Keratinocyte (primary cell): ENCODE measurements around the gene PARK7. TPM values are rescaled to one million over a fixed set of nuclear protein-coding genes. Genes with fewer than 3 reads are reported as not detected.

ENCODE experiments used
- DNase-seq: peaks from one replicate; pipeline ENCODE4 v3.0.0-alpha.2; 2011; ENCODE audit warnings: low read depth, missing footprints, low spot score
- FAIRE-seq: peaks from 2 replicates; lab custom pipeline; 2011; peaks lifted over from hg19 to GRCh38; lab: Jason Lieb, UNC
- H2AFZ ChIP-seq: 2 replicates; pipeline ENCODE4 v1.6.0; 2012; ENCODE audit warnings: low read length, control low read depth, inconsistent platforms; ENCODE audit not compliant: control insufficient read depth
- H3K27ac ChIP-seq: 2 replicates; pipeline ENCODE4 v1.5.1; 2011; ENCODE audit warnings: low read length; ENCODE audit not compliant: control insufficient read depth, insufficient read depth
- H3K27me3 ChIP-seq: 3 replicates; pipeline ENCODE4 v1.6.0; 2011; ENCODE audit warnings: low read length; ENCODE audit not compliant: control insufficient read depth, insufficient read depth; ENCODE audit errors: extremely low read depth
- H3K36me3 ChIP-seq, 2 experiments: 2 replicates in 1 of 2; 3 replicates in 1 of 2; pipeline ENCODE4 v1.5.1; 2011; ENCODE audit warnings: low read length in 2 of 2, mild to moderate bottlenecking in 1 of 2; ENCODE audit not compliant: control insufficient read depth in 2 of 2, insufficient read depth in 2 of 2; ENCODE audit errors: extremely low read depth in 1 of 2
- H3K4me1 ChIP-seq: 3 replicates; pipeline ENCODE4 v1.5.1; 2011; ENCODE audit warnings: low read length; ENCODE audit not compliant: control insufficient read depth, insufficient read depth; ENCODE audit errors: extremely low read depth
- H3K4me2 ChIP-seq: 3 replicates; pipeline ENCODE4 v1.6.0; 2011; ENCODE audit warnings: low read depth, low read length; ENCODE audit not compliant: control insufficient read depth, insufficient read depth; ENCODE audit errors: extremely low read depth
- H3K4me3 ChIP-seq, 3 experiments: fragments of 200-600 bp in 1 of 3; sonication (generic) in 1 of 3; 2 replicates in 2 of 3; 3 replicates in 1 of 3; pipeline ENCODE4 v1.5.1; 2011 to 2016; ENCODE audit warnings: low read length in 3 of 3, mild to moderate bottlenecking in 3 of 3, control low read depth in 2 of 3, inconsistent platforms in 1 of 3, low read depth in 1 of 3, mixed read lengths in 1 of 3, mixed run types in 1 of 3, moderate library complexity in 1 of 3; ENCODE audit not compliant: control insufficient read depth in 2 of 3, insufficient read depth in 2 of 3; ENCODE audit errors: extremely low read depth in 1 of 3
- H3K79me2 ChIP-seq: 2 replicates; pipeline ENCODE4 v1.6.0; 2012; ENCODE audit warnings: low read length; ENCODE audit not compliant: control insufficient read depth, insufficient read depth
- H3K9ac ChIP-seq: 3 replicates; pipeline ENCODE4 v1.6.0; 2011; ENCODE audit warnings: low read length; ENCODE audit not compliant: control insufficient read depth, insufficient read depth; ENCODE audit errors: extremely low read depth
- H3K9me1 ChIP-seq: 3 replicates; pipeline ENCODE4 v1.6.0; 2011; ENCODE audit warnings: low read length; ENCODE audit not compliant: control insufficient read depth, insufficient read depth; ENCODE audit errors: extremely low read depth
- H3K9me3 ChIP-seq: 2 replicates; pipeline ENCODE4 v1.5.1; 2012; ENCODE audit warnings: low read depth, low read length; ENCODE audit not compliant: control insufficient read depth
- H4K20me1 ChIP-seq: 3 replicates; pipeline ENCODE4 v1.6.0; 2011; ENCODE audit warnings: low read length; ENCODE audit not compliant: control insufficient read depth, insufficient read depth; ENCODE audit errors: extremely low read depth
- CTCF ChIP-seq, 3 experiments: IDR thresholded peaks in 1 of 3; conservative IDR thresholded peaks in 1 of 3; optimal IDR thresholded peaks in 1 of 3; 2 replicates in 2 of 3; 3 replicates in 1 of 3; pipeline versions ENCODE3 to v1.5.1; 2011; ENCODE audit warnings: low read length in 3 of 3, mild to moderate bottlenecking in 3 of 3, moderate library complexity in 2 of 3, control low read depth in 1 of 3, inconsistent platforms in 1 of 3; ENCODE audit not compliant: insufficient read depth in 2 of 3; ENCODE audit errors: extremely low read depth in 1 of 3
- EZH2 ChIP-seq: IDR thresholded peaks from one replicate; pipeline ENCODE4 v1.6.1; 2012; ENCODE audit warnings: inconsistent platforms, mild to moderate bottlenecking, low read length, moderate library complexity
- dilution Hi-C: fragments of 300-500 bp; cut with MboI; formaldehyde crosslinking; loops from one replicate; pipeline ENCODE4 v1.7.0; 2020; ENCODE audit warnings: low sequenced_read_pairs; ENCODE audit not compliant: extremely low pct_ligation_motif_present
- polyA plus RNA-seq, 5 experiments: library from polyadenylated mRNA; depleted of rRNA in 3 of 5; stranded (reverse) in 3 of 5; stranded (forward) in 1 of 5; unstranded in 1 of 5; fragments of >200 nt; gene quantifications; 1 replicate in 1 of 5; 2 replicates in 3 of 5; 3 replicates in 1 of 5; pipeline versions ENCODE4 v1.2.1 to v1.2.3, GENCODE V29; 2011 to 2012; ENCODE audit warnings: missing spikeins in 2 of 5, low read depth in 1 of 5, low replicate concordance in 1 of 5

The PARK7 gene
- polyA plus RNA-seq, 1 donor (not counting 4 experiments of a cell fraction or from before 2014, with no cell fraction given), result 502 TPM

GRCh38 chr1:8025671-8026144, 64.2 kb downstream of the PARK7 start:
- FAIRE-seq, result no peak
- H2AFZ ChIP-seq, result no peak overlapping the region
- peaks cover 1 to 16% of the 10 kb centered on the region in 2 experiments for H3K36me3 ChIP-seq
- peaks cover 62% of the 10 kb centered on the region for H3K79me2 ChIP-seq
- H3K9me3 ChIP-seq, result no peaks in the 10 kb centered on the region
- peak overlapping the region; percentile 97 for H3K4me2 ChIP-seq
- H4K20me1 ChIP-seq, result peaks cover 9% of the 10 kb centered on the region
- DNase-seq, result no peak
- H3K4me1 ChIP-seq, result peaks cover 60% of the 10 kb centered on the region
- peaks cover 2% of the 10 kb centered on the region for H3K9me1 ChIP-seq
- peak overlapping the region; percentile 84 for H3K9ac ChIP-seq
- H3K4me3 ChIP-seq, result peak overlapping the region; percentile 57 to 90 (median 64)
- H3K27ac ChIP-seq, result peak overlapping the region; percentile 80
- H3K27me3 ChIP-seq, result no peaks in the 10 kb centered on the region
- dilution Hi-C loops, result no loop called here
- TF ChIP-seq EZH2, result no peak
- no peak for TF ChIP-seq CTCF (optimal IDR thresholded peaks at IDR 0.05 in 1 of 3, IDR thresholded peaks at IDR 0.05 in 1 of 3, conservative IDR thresholded peaks at IDR 0.05 in 1 of 3; ENCODE audit: extremely low read depth in 1 of 3, insufficient read depth in 2 of 3, low read length in 3 of 3)

GRCh38 chr1:8026153-8026975, 64.9 kb downstream of the PARK7 start, which contains the start of gene ERRFI1:
Gene ERRFI1 (minus strand): TSS chr1:8026309. CDS start chr1:8015619, 10,690 bp downstream.
- Histone ChIP-seq H3K9me1 (peaks cover 2% of the 10 kb centered on the region), H4K20me1 (peaks cover 7% of the 10 kb centered on the region), H3K27me3 (no peaks in the 10 kb centered on the region), H3K36me3 (peaks cover 1 to 16% of the 10 kb centered on the region in 2 experiments), H3K9ac (peak within 1 kb of the TSS; percentile 84), H3K4me2 (peak within 1 kb of the TSS; percentile 97), H3K27ac (peak within 1 kb of the TSS; percentile 80), H3K79me2 (peaks cover 55% of the 10 kb centered on the region), H2AFZ (peak within 1 kb of the TSS; percentile 17), H3K4me3 (peak within 1 kb of the TSS; percentile 57 to 90 (median 64)), H3K9me3 (no peaks in the 10 kb centered on the region), H3K4me1 (peaks cover 54% of the 10 kb centered on the region)
- TF ChIP-seq CTCF (optimal IDR thresholded peaks at IDR 0.05 in 1 of 3, IDR thresholded peaks at IDR 0.05 in 1 of 3, conservative IDR thresholded peaks at IDR 0.05 in 1 of 3; ENCODE audit: extremely low read depth in 1 of 3, insufficient read depth in 2 of 3, low read length in 3 of 3) (peak in 1 of 3 experiments; percentile 24), EZH2 (no peak)
- FAIRE-seq, result no peak
- DNase-seq, result no peak
- dilution Hi-C loops, result no loop called here
